ENCODE results near the gene PKLR. TPM values are rescaled to one million over a fixed set of nuclear protein-coding genes. Genes with fewer than 3 reads are reported as not detected.

Gene PKLR
- total and polyA plus RNA-seq, 5 donors: not detected

- Histone ChIP-seq H3K27ac (ENCODE audit: low read length) (peak overlapping the region; percentile 9), H3K4me3 (ENCODE audit: low read length) (peak overlapping the region; percentile 72), H3K27me3 (ENCODE audit: control insufficient read depth, insufficient read depth) (no peaks in the 10 kb centered on the region), H3K4me1 (ENCODE audit: control insufficient read depth, insufficient read depth, low read length) (peaks cover 4% of the 10 kb centered on the region), H3K9me3 (ENCODE audit: control insufficient read depth, low read length) (no peaks in the 10 kb centered on the region)
- DNase-seq: peak; percentile 61 to 80 (median 79)
- peak in 1 of 2 donors; percentile 0 for ATAC-seq
- intact Hi-C loops (cut with DNase I): loop anchor here (5.0 to 10.0 kb wide), 4 partner anchors 48 to 180 kb away; partner anchors contain the start of genes HCN3 (in 4 of the 4) and ENTREP3 (in 1 of the 4)
- WGBS: 12% methylated on average over 59 of the region's 59 CpGs
Measured at GRCh38 chr1:155324717-155325602, 23.7 kb upstream of the PKLR start.

- peaks cover 4% of the 10 kb centered on the region for H3K4me1 ChIP-seq (ENCODE audit: control insufficient read depth, insufficient read depth, low read length)
- H3K4me3 ChIP-seq (ENCODE audit: low read length): peak overlapping the region; percentile 72
- peak overlapping the region; percentile 88 for H3K27ac ChIP-seq (ENCODE audit: low read length)
- H3K9me3 ChIP-seq (ENCODE audit: control insufficient read depth, low read length): no peaks in the 10 kb centered on the region
- DNase-seq: peak; percentile 97 to 98 (median 98)
- ATAC-seq: peak; percentile 88 to 89
- no peaks in the 10 kb centered on the region for H3K27me3 ChIP-seq (ENCODE audit: control insufficient read depth, insufficient read depth)
- WGBS: under 1% methylated on average over 44 of the region's 44 CpGs
- intact Hi-C loops (cut with DNase I): loop anchor here (5.0 to 10.0 kb wide), 4 partner anchors 47 to 181 kb away; partner anchors contain the start of genes HCN3 (in 4 of the 4) and ENTREP3 (in 1 of the 4)
Measured at GRCh38 chr1:155324037-155324716, 22.9 kb upstream of the PKLR start.

GRCh38 chr1:155323729-155324036 is 22.4 kb upstream of the PKLR start:
- Histone ChIP-seq H3K27ac (ENCODE audit: low read length) (peak overlapping the region; percentile 88), H3K9me3 (ENCODE audit: control insufficient read depth, low read length) (no peaks in the 10 kb centered on the region), H3K4me3 (ENCODE audit: low read length) (peak overlapping the region; percentile 72), H3K27me3 (ENCODE audit: control insufficient read depth, insufficient read depth) (no peaks in the 10 kb centered on the region), H3K4me1 (ENCODE audit: control insufficient read depth, insufficient read depth, low read length) (peaks cover 4% of the 10 kb centered on the region)
- peak; percentile 73 to 77 for ATAC-seq
- peak; percentile 91 to 97 (median 95) for DNase-seq
- under 1% methylated on average over 29 of the region's 29 CpGs for WGBS
- intact Hi-C loops (cut with DNase I): loop anchor here (5.0 to 10.0 kb wide), 4 partner anchors 46 to 181 kb away; partner anchors contain the start of genes HCN3 (in 4 of the 4) and ENTREP3 (in 1 of the 4)

GRCh38 chr1:155322953-155323728 is 21.9 kb upstream of the PKLR start:
- WGBS: under 1% methylated on average over 57 of the region's 58 CpGs
- intact Hi-C loops (cut with DNase I): loop anchor here (5.0 to 10.0 kb wide), 4 partner anchors 46 to 182 kb away; partner anchors contain the start of genes HCN3 (in 4 of the 4) and ENTREP3 (in 1 of the 4)
- H3K4me1 ChIP-seq (ENCODE audit: control insufficient read depth, insufficient read depth, low read length): peaks cover 4% of the 10 kb centered on the region

GRCh38 chr1:155322571-155322952 is 21.3 kb upstream of the PKLR start:
- intact Hi-C loops (cut with DNase I): loop anchor here (5.0 to 10.0 kb wide), 4 partner anchors 45 to 182 kb away; partner anchors contain the start of genes HCN3 (in 4 of the 4) and ENTREP3 (in 1 of the 4)
- peak overlapping the region; percentile 72 for H3K4me3 ChIP-seq (ENCODE audit: low read length)
- H3K27me3 ChIP-seq (ENCODE audit: control insufficient read depth, insufficient read depth): no peaks in the 10 kb centered on the region
- H3K9me3 ChIP-seq (ENCODE audit: control insufficient read depth, low read length): no peaks in the 10 kb centered on the region
- peak in 1 of 3 donors; percentile 79 for DNase-seq
- under 1% methylated on average over 28 of the region's 28 CpGs for WGBS
- H3K4me1 ChIP-seq (ENCODE audit: control insufficient read depth, insufficient read depth, low read length): peaks cover 4% of the 10 kb centered on the region
- peak overlapping the region; percentile 71 for H3K27ac ChIP-seq (ENCODE audit: low read length)
- ATAC-seq: no peak

More at GRCh38 chr1:155322953-155323728, 21.9 kb upstream of the PKLR start:
- Histone ChIP-seq H3K27ac (ENCODE audit: low read length) (peak overlapping the region; percentile 83), H3K9me3 (ENCODE audit: control insufficient read depth, low read length) (no peaks in the 10 kb centered on the region), H3K4me3 (ENCODE audit: low read length) (peak overlapping the region; percentile 72), H3K27me3 (ENCODE audit: control insufficient read depth, insufficient read depth) (no peaks in the 10 kb centered on the region)
- peak; percentile 62 to 63 for ATAC-seq
- DNase-seq: peak; percentile 95 to 98 (median 96)

GRCh38 chr1:155321639-155322503 is 20.6 kb upstream of the PKLR start:
- Histone ChIP-seq H3K27me3 (ENCODE audit: control insufficient read depth, insufficient read depth) (no peaks in the 10 kb centered on the region), H3K9me3 (ENCODE audit: control insufficient read depth, low read length) (no peaks in the 10 kb centered on the region), H3K4me3 (ENCODE audit: low read length) (peak overlapping the region; percentile 72), H3K4me1 (ENCODE audit: control insufficient read depth, insufficient read depth, low read length) (peaks cover 4% of the 10 kb centered on the region), H3K27ac (ENCODE audit: low read length) (peak overlapping the region; percentile 51)
- peak; percentile 32 to 66 (median 64) for DNase-seq
- 38% methylated on average over 27 of the region's 27 CpGs for WGBS
- intact Hi-C loops (cut with DNase I): loop anchor here (5.0 to 10.0 kb wide), 4 partner anchors 45 to 183 kb away; partner anchors contain the start of genes HCN3 (in 4 of the 4) and ENTREP3 (in 1 of the 4)
- no peak for ATAC-seq

GRCh38 chr1:155320661-155321617 is 19.7 kb upstream of the PKLR start, which contains the start of gene RUSC1:
Gene RUSC1 (plus strand): TSS chr1:155320894. CDS start chr1:155321774, 880 bp downstream.
- intact Hi-C loops (cut with DNase I): loop anchor here (5.0 to 10.0 kb wide), 4 partner anchors 44 to 184 kb away; partner anchors contain the start of genes HCN3 (in 4 of the 4) and ENTREP3 (in 1 of the 4)
- Histone ChIP-seq H3K9me3 (ENCODE audit: control insufficient read depth, low read length) (no peaks in the 10 kb centered on the region), H3K27me3 (ENCODE audit: control insufficient read depth, insufficient read depth) (no peaks in the 10 kb centered on the region), H3K27ac (ENCODE audit: low read length) (peak within 1 kb of the TSS; percentile 51), H3K4me3 (ENCODE audit: low read length) (peak within 1 kb of the TSS; percentile 49), H3K4me1 (ENCODE audit: control insufficient read depth, insufficient read depth, low read length) (peaks cover 4% of the 10 kb centered on the region)
- WGBS: 7% methylated on average over 51 of the region's 51 CpGs
- DNase-seq: peak; percentile 89 to 96 (median 96)
- ATAC-seq: peak; percentile 54 to 59

- ATAC-seq (no peak), DNase-seq (no peak)
- 29% methylated on average over 11 of the region's 11 CpGs for WGBS
- H3K4me3 ChIP-seq (ENCODE audit: low read length): peak overlapping the region; percentile 49
- intact Hi-C loops (cut with DNase I): loop anchor here (5.0 to 10.0 kb wide), 4 partner anchors 43 to 185 kb away; partner anchors contain the start of genes HCN3 (in 4 of the 4) and ENTREP3 (in 1 of the 4)
- H3K9me3 ChIP-seq (ENCODE audit: control insufficient read depth, low read length): no peaks in the 10 kb centered on the region
- no peaks in the 10 kb centered on the region for H3K27me3 ChIP-seq (ENCODE audit: control insufficient read depth, insufficient read depth)
- H3K27ac ChIP-seq (ENCODE audit: low read length): peak overlapping the region; percentile 24
- peaks cover 4% of the 10 kb centered on the region for H3K4me1 ChIP-seq (ENCODE audit: control insufficient read depth, insufficient read depth, low read length)
Measured at GRCh38 chr1:155320252-155320651, 19.0 kb upstream of the PKLR start.

Data from right cardiac atrium (tissue), 5 donors.